CD4-positive, CD25-positive, alpha-beta regulatory T cell (primary cell): Measurements from ENCODE around the gene NEURL1. TPM values are rescaled to one million over a fixed set of nuclear protein-coding genes. Genes with fewer than 3 reads are reported as not detected.
A peak's percentile ranks its signal among the peaks of the same experiment; 100 is the strongest.

Experiments used
- ATAC-seq, 2 donors: fragments of 150-1000 bp; cut with Tn5 transposase; one replicate each; pipeline ENCODE4 v1.10.0; 2021; ENCODE audit warnings: low read depth in 2 of 2, moderate number of reproducible peaks in 2 of 2, moderate library complexity in 1 of 2
- DNase-seq, 3 donors: peaks; one replicate each; pipeline versions ENCODE4 v3.0.0 to v3.0.0-alpha.2; 2012 to 2022; ENCODE audit warnings: mixed read lengths in 1 of 3
- H3K27ac ChIP-seq: one replicate; pipeline ENCODE4 v1.7.0; 2013; ENCODE audit warnings: mild to moderate bottlenecking, low read length; ENCODE audit not compliant: insufficient read depth, poor library complexity, severe bottlenecking
- H3K27me3 ChIP-seq: one replicate; pipeline ENCODE4 v1.7.0; 2013; ENCODE audit warnings: low read length; ENCODE audit not compliant: control insufficient read depth, insufficient read depth
- H3K36me3 ChIP-seq: one replicate; pipeline ENCODE4 v1.7.0; 2013; ENCODE audit warnings: mild to moderate bottlenecking, low read length, moderate library complexity; ENCODE audit not compliant: control insufficient read depth, insufficient read depth
- H3K4me1 ChIP-seq: 2 replicates; pipeline ENCODE4 v1.7.0; 2013; ENCODE audit warnings: mild to moderate bottlenecking, low read length; ENCODE audit not compliant: insufficient read depth, control insufficient read depth, poor library complexity, severe bottlenecking
- H3K4me3 ChIP-seq: one replicate; pipeline ENCODE4 v1.7.0; 2013; ENCODE audit warnings: low read depth, mild to moderate bottlenecking, low read length, moderate library complexity
- H3K9me3 ChIP-seq, 2 experiments: 1 replicate in 1 of 2; 2 replicates in 1 of 2; pipeline ENCODE4 v1.7.0; 2013; ENCODE audit warnings: low read length in 2 of 2, mild to moderate bottlenecking in 1 of 2, moderate library complexity in 1 of 2; ENCODE audit not compliant: control insufficient read depth in 2 of 2
- H3K27ac Mint-ChIP-seq, 3 donors: one replicate each; pipeline ENCODE4 v1.8.0; 2020 to 2022; ENCODE audit warnings: mild to moderate bottlenecking in 3 of 3, mixed read lengths in 3 of 3, moderate library complexity in 2 of 3
- H3K27me3 Mint-ChIP-seq: one replicate; pipeline ENCODE4 v1.8.0; 2022; ENCODE audit warnings: mild to moderate bottlenecking, mixed read lengths
- H3K36me3 Mint-ChIP-seq: one replicate; pipeline ENCODE4 v1.8.0; 2020; ENCODE audit warnings: mixed read lengths
- H3K4me1 Mint-ChIP-seq, 4 donors: one replicate each; pipeline ENCODE4 v1.8.0; 2020 to 2022; ENCODE audit warnings: mixed read lengths in 4 of 4, mild to moderate bottlenecking in 1 of 4
- H3K4me3 Mint-ChIP-seq, 4 donors: one replicate each; pipeline ENCODE4 v1.8.0; 2020 to 2022; ENCODE audit warnings: mild to moderate bottlenecking in 4 of 4, mixed read lengths in 4 of 4, moderate library complexity in 3 of 4
- H3K9me3 Mint-ChIP-seq, 7 donors: one replicate each; pipeline ENCODE4 v1.8.0; 2020 to 2022; ENCODE audit warnings: mixed read lengths in 7 of 7, mild to moderate bottlenecking in 3 of 7, moderate library complexity in 2 of 7
- polyA plus RNA-seq, 4 donors: library from polyadenylated mRNA; unstranded; fragments of 300-500 nt; fragmentation: Illumina TruSeq; gene quantifications; one replicate each; pipeline ENCODE4 v1.2.3, GENCODE V29; 2021
- total RNA-seq: library from RNA; stranded (reverse); gene quantifications from one replicate; pipeline ENCODE4 v1.2.3, GENCODE V29; 2022

NEURL1 gene
- total and polyA plus RNA-seq, 5 donors from 2014 or later: 0.29 to 1.1 (median 0.71) TPM

- peaks cover 17% of the 10 kb centered on the region for H3K27me3 Mint-ChIP-seq
- no peaks in the 10 kb centered on the region for H3K36me3 Mint-ChIP-seq
- H3K4me1 Mint-ChIP-seq: peaks cover 0 to 13% (median 9%) of the 10 kb centered on the region in 4 donors
- peak overlapping the region in 1 of 4 donors; percentile 0 for H3K4me3 Mint-ChIP-seq
- DNase-seq (no peak), ATAC-seq (no peak)
- no peaks in the 10 kb centered on the region for H3K27me3 ChIP-seq
- H3K36me3 ChIP-seq: no peaks in the 10 kb centered on the region
- H3K27ac Mint-ChIP-seq: peak overlapping the region in 1 of 3 donors; percentile 43
- peaks cover 0 to 1% (median 0%) of the 10 kb centered on the region in 7 donors for H3K9me3 Mint-ChIP-seq
- no peak overlapping the region for H3K4me3 ChIP-seq
- peaks cover 10% of the 10 kb centered on the region for H3K4me1 ChIP-seq
- H3K27ac ChIP-seq: no peak overlapping the region
- no peaks in the 10 kb centered on the region for H3K9me3 ChIP-seq
These were observed 47.2 kb downstream of the NEURL1 start for GRCh38 chr10:103540722-103541121.

- DNase-seq (no peak), ATAC-seq (no peak)
These were observed 48.1 kb downstream of the NEURL1 start for GRCh38 chr10:103541616-103542015.

GRCh38 chr10:103542764-103543616, 49.5 kb downstream of the NEURL1 start:
- H3K27me3 ChIP-seq: no peaks in the 10 kb centered on the region
- peak overlapping the region; percentile 64 for H3K4me3 ChIP-seq
- peak overlapping the region in 3 of 4 donors; percentile 84 to 96 (median 86) for H3K4me3 Mint-ChIP-seq
- peaks cover 0 to 13% (median 9%) of the 10 kb centered on the region in 4 donors for H3K4me1 Mint-ChIP-seq
- no peaks in the 10 kb centered on the region for H3K9me3 ChIP-seq
- DNase-seq (peak in 2 of 3 donors; percentile 14 to 59), ATAC-seq (peak; percentile 32 to 56)
- no peak overlapping the region for H3K27ac ChIP-seq
- H3K9me3 Mint-ChIP-seq: peaks cover 0 to 1% (median 0%) of the 10 kb centered on the region in 7 donors
- peaks cover 10% of the 10 kb centered on the region for H3K4me1 ChIP-seq
- peaks cover 17% of the 10 kb centered on the region for H3K27me3 Mint-ChIP-seq
- H3K36me3 ChIP-seq: no peaks in the 10 kb centered on the region
- H3K36me3 Mint-ChIP-seq: no peaks in the 10 kb centered on the region
- peak overlapping the region in 2 of 3 donors; percentile 26 to 53 for H3K27ac Mint-ChIP-seq

More at GRCh38 chr10:103541616-103542015, 48.1 kb downstream of the NEURL1 start:
- no peak overlapping the region for H3K4me3 ChIP-seq
- H3K9me3 Mint-ChIP-seq: peaks cover 0 to 1% (median 0%) of the 10 kb centered on the region in 7 donors
- no peak overlapping the region for H3K4me3 Mint-ChIP-seq
- H3K27me3 Mint-ChIP-seq: peaks cover 17% of the 10 kb centered on the region
- H3K4me1 Mint-ChIP-seq: peaks cover 0 to 13% (median 9%) of the 10 kb centered on the region in 4 donors
- H3K36me3 Mint-ChIP-seq: no peaks in the 10 kb centered on the region
- H3K27me3 ChIP-seq: no peaks in the 10 kb centered on the region
- no peak overlapping the region for H3K27ac ChIP-seq
- H3K36me3 ChIP-seq: no peaks in the 10 kb centered on the region
- H3K4me1 ChIP-seq: peaks cover 10% of the 10 kb centered on the region
- no peaks in the 10 kb centered on the region for H3K9me3 ChIP-seq
- H3K27ac Mint-ChIP-seq: no peak overlapping the region

GRCh38 chr10:103543617-103544525, 50.4 kb downstream of the NEURL1 start:
- Mint-ChIP-seq H3K9me3 (peaks cover 0 to 1% (median 0%) of the 10 kb centered on the region in 7 donors), H3K27me3 (peaks cover 17% of the 10 kb centered on the region), H3K27ac (peak overlapping the region in 2 of 3 donors; percentile 26 to 53), H3K4me3 (peak overlapping the region in 1 of 4 donors; percentile 38), H3K4me1 (peaks cover 0 to 13% (median 9%) of the 10 kb centered on the region in 4 donors), H3K36me3 (no peaks in the 10 kb centered on the region)
- DNase-seq (no peak), ATAC-seq (no peak)
- Histone ChIP-seq H3K27ac (no peak overlapping the region), H3K4me1 (peaks cover 10% of the 10 kb centered on the region), H3K4me3 (no peak overlapping the region), H3K27me3 (no peaks in the 10 kb centered on the region), H3K9me3 (no peaks in the 10 kb centered on the region), H3K36me3 (no peaks in the 10 kb centered on the region)

GRCh38 chr10:103544657-103545310, 51.3 kb downstream of the NEURL1 start:
- H3K27ac Mint-ChIP-seq: no peak overlapping the region
- Histone ChIP-seq H3K27me3 (no peaks in the 10 kb centered on the region), H3K4me3 (no peak overlapping the region), H3K9me3 (no peaks in the 10 kb centered on the region), H3K4me1 (peaks cover 10% of the 10 kb centered on the region), H3K27ac (no peak overlapping the region), H3K36me3 (no peaks in the 10 kb centered on the region)
- DNase-seq (no peak), ATAC-seq (no peak)
- H3K4me3 Mint-ChIP-seq: no peak overlapping the region
- peaks cover 0 to 1% (median 0%) of the 10 kb centered on the region in 7 donors for H3K9me3 Mint-ChIP-seq
- H3K27me3 Mint-ChIP-seq: peaks cover 10% of the 10 kb centered on the region
- no peaks in the 10 kb centered on the region for H3K36me3 Mint-ChIP-seq
- H3K4me1 Mint-ChIP-seq: peaks cover 0 to 13% (median 9%) of the 10 kb centered on the region in 4 donors

- H3K36me3 Mint-ChIP-seq: no peaks in the 10 kb centered on the region
- peaks cover 10% of the 10 kb centered on the region for H3K4me1 ChIP-seq
These were observed 51.9 kb downstream of the NEURL1 start for GRCh38 chr10:103545366-103545765.

GRCh38 chr10:103545771-103546281, 52.3 kb downstream of the NEURL1 start:
- Mint-ChIP-seq H3K27me3 (peaks cover 9% of the 10 kb centered on the region), H3K4me1 (peaks cover 0 to 13% (median 10%) of the 10 kb centered on the region in 4 donors), H3K9me3 (no peaks in the 10 kb centered on the region), H3K4me3 (no peak overlapping the region), H3K27ac (no peak overlapping the region), H3K36me3 (no peaks in the 10 kb centered on the region)
- H3K27ac ChIP-seq: no peak overlapping the region
- DNase-seq (no peak), ATAC-seq (no peak)
- no peak overlapping the region for H3K4me3 ChIP-seq
- no peaks in the 10 kb centered on the region for H3K9me3 ChIP-seq
- H3K36me3 ChIP-seq: no peaks in the 10 kb centered on the region
- no peaks in the 10 kb centered on the region for H3K27me3 ChIP-seq
- peaks cover 10% of the 10 kb centered on the region for H3K4me1 ChIP-seq

More at GRCh38 chr10:103545366-103545765, 51.9 kb downstream of the NEURL1 start:
- H3K9me3 ChIP-seq: no peaks in the 10 kb centered on the region
- no peak overlapping the region for H3K4me3 ChIP-seq
- H3K27me3 Mint-ChIP-seq: peaks cover 9% of the 10 kb centered on the region
- H3K27ac ChIP-seq: no peak overlapping the region
- H3K27me3 ChIP-seq: no peaks in the 10 kb centered on the region
- DNase-seq (no peak), ATAC-seq (no peak)
- H3K27ac Mint-ChIP-seq: no peak overlapping the region
- no peak overlapping the region for H3K4me3 Mint-ChIP-seq
- H3K4me1 Mint-ChIP-seq: peaks cover 0 to 13% (median 10%) of the 10 kb centered on the region in 4 donors
- H3K36me3 ChIP-seq: no peaks in the 10 kb centered on the region
- H3K9me3 Mint-ChIP-seq: peaks cover 0 to 1% (median 0%) of the 10 kb centered on the region in 7 donors
